NCI-H2227 treated with DMSO at 0.1 percent for 48 hours (cell line): ENCODE data around the gene PDPK1.
"Not testable (repeated sequence)": the region's sequence is repeated elsewhere in the genome, so short reads cannot be mapped to it uniquely, and the experiment has no call there.

Source experiments
- DNase-seq: peaks from one replicate; lab custom pipeline; 2025; lab: John Stamatoyannopoulos, UW

Gene PDPK1

DNA sequence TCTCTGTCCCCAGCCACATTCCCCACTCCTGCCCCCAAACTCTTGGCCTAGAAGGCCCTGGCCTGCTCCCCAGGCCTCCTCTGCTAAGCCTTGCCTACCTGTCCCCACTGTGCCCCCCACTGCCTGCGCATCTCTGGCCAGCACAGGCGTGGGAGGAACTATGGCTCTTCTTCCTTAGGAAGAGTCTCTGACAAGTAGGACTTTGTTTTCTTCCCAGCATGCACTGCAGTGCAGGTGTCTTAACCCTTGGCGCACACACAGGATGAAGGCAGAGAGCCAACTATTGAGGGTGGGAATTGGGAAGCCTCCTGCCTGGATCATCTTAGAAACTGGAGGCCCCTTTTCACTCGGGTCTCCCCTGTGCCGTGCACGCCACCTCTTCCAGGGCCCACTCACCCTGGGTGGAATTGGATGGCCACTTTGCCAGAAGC, 14.0 kb upstream of the PDPK1 start:
- DNase-seq, result no peak

DNA sequence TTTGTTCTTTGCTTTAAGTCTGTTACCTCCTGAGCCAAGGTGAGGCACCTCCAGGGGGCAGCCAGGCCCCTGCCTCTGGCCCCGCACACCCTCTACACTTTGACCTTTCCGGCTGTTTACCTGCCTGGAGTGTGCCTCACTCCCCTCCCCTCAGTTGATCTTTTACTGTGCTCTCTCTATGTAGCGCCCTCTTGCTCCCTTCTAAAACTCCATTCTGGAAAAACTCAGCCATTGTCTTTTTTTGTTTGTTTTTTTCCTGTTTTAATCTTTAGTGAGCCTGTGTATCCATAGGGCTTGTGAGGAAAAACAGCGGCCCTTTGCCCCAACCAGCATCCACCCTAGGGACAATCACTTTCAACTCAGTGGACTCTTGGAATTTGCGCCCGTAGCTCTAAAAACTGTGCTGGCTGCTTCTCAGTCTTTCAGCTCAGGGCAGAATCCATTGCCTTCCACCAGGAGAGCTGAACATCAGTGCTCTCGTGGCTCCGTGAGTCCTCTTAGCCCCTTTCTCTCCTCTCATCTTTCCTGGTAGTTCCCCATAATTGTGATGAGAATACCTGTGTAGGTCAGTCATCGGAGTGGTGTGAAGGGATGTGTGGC, 13.4 kb upstream of the PDPK1 start:
- no peak for DNase-seq

DNA sequence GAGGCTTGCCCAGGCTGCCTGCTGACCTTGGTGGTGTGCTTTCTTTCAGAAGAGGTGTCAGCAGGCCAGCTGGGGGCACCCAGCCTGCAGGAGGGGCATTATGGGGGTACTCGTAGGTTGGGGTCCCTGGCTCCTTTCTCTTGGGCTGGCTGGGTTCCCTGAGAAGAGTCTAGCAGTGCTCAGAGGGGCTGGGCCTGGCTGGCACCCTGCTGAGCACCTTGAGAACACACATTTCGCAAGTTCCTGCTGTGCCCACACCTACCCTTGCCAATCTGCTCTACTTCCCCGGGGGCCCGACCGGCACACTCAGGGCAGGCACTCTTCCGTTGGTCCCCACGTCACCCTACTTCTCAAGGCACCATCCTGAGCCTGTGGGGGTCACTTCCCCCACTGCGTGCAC, 11.7 kb upstream of the PDPK1 start:
- DNase-seq, result no peak

DNA sequence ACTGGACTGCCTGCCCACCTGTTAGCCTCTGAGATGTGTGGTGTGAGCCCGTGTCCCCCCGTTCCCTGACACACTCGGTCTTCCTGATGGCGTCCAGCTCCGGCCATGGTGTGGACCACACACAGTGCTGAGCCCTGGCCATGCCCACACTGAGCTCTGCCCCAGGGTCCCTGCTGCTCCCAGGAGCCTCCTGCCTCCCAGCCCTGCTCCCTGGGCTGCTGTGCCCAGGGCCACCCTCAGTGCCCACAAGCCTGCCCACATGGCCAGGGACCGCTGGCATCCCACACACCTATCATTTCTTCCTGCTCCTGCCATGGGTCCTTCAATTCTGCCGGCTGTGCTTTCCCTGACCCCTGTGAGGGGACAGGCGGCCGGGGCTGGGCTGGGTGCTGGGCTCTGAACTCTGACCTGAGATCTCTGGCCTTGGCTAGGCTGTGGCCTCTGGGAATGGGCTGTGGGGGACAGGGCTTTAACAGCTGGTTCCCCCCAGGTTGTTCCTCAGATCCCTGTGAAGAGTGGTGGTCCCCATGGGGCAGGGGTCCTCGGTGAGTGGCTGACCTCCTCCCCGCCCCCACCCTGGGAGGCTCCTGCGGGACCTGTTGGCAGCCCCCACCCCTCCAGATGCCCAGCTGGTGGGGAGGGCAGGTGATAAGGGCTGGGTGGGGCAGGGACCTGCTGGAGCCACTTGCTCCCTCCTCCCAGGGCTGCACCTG, 10.6 kb upstream of the PDPK1 start:
- no peak for DNase-seq

DNA sequence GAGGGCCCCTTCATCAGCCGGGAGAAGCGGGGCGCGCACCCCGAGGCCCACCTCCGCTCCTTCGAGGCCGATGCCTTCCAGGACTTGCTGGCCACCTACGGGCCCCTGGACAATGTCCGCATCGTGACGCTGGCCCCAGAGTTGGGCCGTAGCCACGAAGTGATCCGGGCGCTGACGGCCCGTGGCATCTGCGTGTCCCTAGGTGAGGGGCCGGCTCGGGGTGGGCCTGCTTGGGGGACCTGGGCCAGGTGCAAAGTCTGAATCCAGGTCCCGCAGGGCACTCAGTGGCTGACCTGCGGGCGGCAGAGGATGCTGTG, 10.1 kb upstream of the PDPK1 start:
- no peak for DNase-seq

DNA sequence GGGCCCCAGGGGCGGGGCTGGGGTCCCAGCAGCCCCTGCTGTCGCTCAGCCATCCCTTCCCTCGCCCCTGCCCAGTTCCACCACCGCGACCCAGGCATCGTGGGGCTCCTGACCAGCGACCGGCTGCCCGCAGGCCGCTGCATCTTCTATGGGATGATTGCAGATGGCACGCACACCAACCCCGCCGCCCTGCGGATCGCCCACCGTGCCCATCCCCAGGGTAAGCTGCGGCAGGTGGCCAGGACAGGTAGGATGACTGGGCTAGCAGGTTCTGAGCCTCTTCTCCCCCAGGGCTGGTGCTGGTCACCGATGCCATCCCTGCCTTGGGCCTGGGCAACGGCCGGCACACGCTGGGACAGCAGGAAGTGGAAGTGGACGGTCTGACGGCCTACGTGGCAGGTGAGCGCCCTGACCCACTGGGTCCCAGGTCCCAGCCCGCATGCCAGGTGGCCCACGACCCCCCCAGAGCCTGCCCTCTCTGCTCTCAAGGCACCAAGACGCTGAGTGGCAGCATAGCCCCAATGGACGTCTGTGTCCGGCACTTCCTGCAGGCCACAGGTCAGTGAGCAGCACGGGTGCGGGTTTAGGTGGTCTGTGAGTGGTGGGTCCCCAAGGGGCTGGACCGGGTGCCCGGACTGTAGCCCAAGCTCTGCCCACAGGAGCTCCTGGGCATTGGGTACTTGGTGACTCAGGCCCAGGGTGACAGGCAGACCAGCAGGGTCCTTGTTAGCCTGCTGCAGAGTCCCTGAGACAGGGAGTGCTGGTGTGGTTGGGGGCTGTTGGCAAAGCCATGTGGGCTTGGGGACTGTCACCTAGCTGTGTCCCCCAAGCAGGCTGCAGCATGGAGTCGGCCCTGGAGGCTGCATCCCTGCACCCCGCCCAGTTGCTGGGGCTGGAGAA, 9.4 kb upstream of the PDPK1 start:
- DNase-seq, result no peak

DNA sequence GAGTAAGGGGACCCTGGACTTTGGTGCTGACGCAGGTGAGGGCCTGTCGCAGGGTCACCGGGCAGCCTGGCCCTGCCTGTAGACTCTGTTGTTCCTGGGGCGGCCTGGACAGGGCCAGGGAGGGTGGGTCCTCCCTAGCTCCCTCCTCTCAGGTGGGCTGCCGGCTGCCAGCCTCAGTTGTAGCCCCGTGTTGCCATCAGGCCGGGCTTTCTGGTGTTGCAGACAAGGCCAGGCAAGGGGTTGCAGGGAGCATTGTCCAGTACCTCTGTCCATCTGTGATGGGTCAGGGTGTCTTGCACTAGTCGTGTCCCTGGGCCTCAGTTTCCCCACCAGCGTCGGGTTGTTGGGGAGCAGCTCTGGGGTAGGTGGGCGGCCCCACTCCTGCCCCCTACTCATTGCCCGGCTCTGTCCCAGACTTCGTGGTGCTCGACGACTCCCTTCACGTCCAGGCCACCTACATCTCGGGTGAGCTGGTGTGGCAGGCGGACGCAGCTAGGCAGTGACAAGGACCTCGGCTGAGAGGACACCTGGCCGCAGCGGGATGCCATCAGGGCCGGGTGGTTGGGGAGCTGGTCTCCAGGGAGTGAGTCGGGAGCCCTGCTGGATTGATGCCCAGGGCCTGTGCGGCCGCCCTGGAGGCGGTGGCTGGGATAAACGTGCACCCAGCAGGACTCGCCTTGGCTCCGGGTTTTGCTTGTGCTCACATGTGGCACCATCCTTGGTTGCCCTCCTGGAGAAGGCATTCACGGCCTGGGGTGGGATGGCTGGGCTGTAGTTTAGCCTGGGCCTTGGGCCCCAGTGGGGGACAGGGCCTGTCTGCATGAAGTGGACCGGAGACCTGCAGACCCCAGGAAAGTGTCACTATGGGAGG, 8.5 kb upstream of the PDPK1 start:
- DNase-seq, result no peak

DNA sequence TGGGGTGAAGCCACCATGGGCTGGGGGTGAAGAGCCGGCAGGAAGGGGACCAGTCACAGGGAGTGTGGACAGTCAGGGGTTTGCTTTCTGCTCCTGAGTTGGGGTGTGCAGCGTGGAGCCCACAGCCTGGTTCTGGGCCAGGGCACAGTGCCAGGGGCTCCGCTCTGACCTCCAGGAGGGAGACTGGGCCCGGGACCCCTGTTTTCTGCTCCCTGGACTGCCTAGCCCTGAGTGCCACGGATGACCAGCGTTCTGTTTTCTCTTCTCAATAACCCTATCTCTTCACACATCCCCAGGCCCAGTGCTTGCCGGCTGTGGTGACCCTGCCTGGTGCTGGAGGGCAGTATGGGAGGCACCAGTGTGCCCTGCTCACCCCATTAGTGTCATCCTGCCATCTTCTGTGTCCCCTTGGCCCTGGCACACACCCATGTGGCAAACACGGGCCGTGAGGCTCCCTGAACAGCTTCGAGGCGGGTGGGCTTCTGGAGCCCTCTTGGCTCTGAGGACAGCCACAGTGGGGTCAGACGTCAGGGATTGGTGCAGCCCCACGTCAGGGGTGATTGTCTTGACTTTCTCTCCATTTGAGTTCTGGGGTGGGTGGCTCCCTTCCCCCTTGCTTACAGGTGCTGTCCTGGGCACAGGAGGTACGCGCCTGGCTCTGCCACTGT, 7.7 kb upstream of the PDPK1 start:
- DNase-seq, result no peak

DNA sequence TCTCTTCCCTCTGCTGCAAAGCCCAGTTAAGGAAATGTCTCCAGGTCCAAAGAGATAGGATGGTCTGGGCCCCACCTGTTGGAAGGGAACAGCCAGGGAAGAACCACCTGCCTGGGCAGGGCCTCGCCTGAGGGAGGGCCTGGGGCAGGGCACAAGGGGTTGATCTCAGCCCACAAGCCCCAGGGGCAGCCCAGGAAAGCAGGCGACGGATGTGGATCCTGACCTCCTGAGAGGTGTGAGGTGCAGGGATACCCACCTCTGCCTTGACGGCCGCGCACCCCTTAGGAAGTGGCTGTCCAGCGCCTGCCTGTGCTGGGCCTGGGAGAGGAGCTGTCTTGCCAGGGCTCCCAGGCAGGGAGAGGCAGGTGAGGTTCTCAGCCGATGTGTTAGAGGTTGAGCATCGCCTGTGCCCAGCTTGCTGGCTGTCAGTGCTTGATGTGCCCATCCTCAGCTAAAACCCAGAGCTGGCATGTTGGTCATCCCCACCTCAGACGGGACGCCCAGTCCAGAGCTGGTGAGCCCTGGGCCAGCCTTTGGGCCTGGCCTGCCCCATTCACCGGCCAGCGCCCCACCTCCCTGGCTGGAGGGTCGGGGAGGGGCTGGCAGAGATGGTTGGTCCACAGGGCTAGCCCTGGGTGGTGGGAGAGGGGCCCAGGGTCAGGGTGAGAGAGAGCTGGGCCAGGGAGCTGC, 7.0 kb upstream of the PDPK1 start:
- DNase-seq, result no peak

DNA sequence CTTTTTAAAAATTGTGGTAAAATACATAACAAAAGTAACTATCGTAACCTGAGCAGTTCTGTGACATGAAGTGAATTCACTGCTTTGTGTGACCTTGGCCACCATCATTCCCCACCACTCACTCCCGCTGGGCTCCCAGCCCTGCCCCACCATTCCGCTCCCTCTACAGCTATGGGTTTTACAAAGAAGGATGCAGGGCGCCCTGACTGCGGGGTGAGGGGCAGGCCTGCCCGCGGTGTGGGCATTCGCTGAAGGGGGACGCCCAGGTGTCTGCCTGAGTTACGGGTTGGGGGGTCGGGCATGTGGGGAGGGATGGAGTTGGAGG, 6.5 kb upstream of the PDPK1 start, which contains the start of gene CEMP1:
Gene CEMP1, minus strand, starts transcription at position 38 of the 325 bp plus-strand sequence. CDS start 335 bp downstream, outside the sequence.
- no peak for DNase-seq

DNA sequence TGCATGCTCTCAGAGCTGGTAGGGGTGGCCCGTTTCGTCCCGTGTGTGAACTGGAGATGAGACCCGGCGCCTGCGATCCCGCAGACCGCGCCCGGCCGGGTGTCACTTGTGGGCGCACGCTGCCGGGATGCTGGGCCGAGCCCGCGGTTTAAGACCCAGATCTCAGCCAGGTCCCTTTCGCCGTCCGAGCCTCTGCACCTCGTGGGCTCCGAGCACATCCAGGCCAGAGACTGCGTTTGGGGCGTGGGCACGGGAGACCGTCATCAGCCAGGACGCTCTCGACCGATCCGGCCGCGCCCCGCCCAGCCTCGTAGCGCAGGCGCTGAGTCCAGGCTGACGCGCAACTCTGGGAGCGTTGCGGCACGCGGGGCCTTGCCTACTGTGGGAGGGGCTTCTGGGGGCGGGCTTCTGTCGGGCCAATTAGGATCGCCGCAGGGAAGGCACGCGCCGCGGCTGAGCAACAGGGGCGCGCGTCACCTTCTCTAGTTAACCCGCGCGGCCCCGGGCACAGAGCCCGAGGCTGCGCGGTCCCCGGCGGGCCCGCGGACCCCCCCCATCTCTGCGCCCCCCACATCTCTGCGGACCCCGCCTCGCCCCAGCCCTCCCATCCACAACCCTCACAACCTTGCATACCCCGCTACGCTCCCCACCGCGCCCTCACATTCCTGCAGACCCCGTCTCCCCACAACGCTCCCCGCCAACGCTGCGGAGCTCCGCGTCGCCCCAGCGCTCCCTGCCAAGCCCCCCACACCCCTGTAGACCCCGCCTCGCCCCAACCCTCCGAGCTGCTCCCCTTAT, 5.9 kb upstream of the PDPK1 start:
- peak; percentile 90 for DNase-seq

DNA sequence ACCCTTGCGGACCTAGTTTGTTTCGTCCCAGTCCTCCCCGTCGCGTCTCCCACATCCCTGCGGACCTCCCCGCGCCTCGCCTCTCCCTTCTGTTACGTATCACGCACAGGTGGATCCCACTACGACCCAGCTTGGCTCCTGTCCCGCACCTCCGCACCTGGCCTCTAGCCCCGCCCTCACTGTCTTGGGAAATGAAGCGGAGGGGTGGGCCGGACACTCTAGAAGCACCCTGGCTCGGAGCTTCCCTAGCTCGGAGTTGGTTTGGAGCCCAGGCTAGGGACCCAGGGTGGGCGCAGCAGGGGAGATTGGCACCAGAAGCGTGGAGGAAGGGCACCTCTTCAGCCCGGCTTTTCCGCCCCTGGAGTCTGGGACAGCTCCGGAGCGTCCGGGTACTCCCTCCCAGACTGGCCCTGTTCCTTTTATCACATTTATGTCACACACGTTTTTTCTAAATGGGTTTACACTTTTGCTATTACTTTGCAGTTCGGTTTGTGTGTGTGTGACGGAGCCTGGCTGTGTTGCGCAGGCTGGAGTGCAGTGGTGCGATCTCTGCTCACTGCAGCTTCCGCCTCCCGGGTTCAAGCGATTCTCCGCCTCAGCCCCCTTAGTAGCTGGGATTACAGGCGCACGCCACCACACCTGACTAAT, 5.2 kb upstream of the PDPK1 start:
- peak; percentile 67 for DNase-seq

DNA sequence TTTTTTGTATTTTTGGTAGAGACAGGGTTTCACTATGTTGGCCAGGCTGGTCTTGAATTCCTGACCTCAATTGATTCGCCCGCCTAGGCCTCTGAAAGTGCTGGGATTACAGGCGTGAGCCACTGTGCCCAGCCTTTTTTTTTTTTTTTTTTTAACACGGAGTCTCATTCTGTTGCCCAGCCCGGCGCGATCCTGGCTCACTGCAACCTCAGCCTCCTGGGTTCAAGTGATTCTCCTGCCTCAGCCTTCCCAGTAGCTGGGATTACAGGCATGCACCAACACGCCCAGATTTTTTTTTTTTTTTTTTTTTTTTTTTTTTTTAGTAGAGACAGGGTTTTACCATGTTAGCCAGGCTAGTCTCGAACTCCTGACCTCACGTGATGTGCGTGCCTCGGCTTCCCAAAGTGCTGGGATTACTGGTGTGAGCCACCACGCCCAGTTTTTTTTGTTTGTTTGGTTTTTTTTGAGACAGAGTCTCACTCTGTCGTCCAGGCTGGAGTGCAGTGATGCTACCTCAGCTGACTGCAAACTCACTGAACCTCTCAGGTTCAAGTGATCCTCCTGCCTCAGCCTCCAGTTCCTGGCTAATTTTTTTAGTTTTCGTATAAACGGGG, 4.6 kb upstream of the PDPK1 start:
- not testable (repeated sequence) for DNase-seq

DNA sequence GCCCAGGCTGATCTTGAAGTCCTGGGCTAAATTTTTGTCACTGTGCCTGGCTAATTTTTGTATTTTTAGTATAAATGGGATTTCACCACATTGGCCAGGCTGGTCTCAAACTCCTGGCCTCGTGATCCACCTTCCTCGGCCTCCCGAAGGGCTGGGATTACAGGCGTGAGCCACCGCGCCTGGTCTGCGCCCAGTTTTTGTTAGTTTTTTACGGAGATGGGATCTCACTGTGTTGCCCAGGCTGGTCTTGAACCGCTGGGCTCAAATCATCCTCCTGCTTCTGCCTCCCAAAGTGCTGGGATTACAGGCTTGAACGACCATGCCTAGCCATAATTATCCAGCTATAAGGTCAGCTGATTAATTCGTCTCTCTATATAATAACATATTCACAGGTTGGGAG, 3.9 kb upstream of the PDPK1 start:
- DNase-seq, result no peak

DNA sequence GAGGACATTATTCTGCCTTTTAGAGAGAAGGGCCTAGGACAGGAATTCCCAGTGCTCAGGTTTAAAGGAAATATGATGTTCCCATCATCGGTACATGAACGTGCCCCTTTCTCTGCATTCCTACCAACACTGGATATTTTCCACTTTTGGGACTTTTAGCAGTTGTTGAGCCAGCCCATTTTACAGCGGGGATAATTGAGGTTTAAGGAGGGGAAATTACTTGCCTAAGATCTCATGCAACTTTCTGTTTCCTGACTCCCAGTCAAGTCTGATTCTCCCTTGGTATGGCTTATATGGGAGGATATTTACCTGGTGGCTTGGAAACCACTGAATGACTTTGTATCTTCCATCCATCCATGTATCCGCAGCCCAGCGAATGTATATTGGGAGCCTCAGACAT, 3.5 kb upstream of the PDPK1 start:
- not testable (repeated sequence) for DNase-seq

DNA sequence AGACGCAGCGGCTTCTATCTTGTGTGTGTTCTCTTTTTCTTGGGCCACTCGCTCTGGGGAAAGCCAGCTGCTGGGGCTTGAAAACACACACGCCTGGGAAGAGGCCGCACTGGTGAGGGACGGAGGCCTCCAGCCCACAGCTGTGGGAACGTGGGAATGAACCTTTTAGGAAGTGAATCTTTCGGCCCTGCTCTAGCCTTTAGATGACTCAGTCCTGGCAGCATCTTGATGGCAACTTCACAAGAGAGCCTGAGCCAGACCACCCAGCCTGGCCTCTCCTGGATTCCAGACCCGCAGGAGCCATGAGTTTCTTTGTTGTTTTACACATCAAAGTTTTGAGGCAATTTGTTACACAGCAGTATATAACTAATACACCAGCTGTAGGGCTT, 2.2 kb upstream of the PDPK1 start:
- no peak for DNase-seq

DNA sequence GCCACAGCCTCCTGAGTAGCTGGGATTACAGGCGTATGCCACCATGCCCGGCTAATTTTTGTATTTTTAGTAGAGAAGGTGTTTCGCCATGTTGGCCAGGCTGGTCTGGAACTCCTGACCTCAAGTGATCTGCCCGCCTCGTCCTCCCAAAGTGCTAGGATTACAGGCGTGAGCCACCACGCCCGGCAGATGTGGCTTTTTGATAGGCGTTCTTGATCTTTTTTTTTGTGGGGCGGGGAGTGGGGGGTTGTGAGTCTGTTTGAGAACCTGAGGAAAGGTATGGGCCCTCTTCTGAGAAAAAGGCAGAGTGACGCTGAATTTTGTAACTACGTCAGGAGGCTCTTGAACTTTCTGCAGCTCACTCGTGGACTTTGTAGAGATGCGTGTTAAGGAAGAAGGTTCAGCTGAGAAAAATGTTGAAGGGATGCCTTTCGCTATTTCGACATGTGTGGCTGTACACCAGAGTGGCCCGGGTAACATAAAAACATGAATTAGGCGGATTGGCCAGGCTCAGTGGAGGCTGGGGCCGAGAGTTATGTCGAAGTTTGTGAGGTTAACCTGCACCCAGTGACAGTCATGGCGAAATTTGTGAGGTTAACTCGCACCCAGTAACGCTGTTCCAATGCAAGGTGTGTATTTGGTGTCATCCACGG, 1.5 kb downstream of the PDPK1 start:
- DNase-seq, result not testable (repeated sequence)

DNA sequence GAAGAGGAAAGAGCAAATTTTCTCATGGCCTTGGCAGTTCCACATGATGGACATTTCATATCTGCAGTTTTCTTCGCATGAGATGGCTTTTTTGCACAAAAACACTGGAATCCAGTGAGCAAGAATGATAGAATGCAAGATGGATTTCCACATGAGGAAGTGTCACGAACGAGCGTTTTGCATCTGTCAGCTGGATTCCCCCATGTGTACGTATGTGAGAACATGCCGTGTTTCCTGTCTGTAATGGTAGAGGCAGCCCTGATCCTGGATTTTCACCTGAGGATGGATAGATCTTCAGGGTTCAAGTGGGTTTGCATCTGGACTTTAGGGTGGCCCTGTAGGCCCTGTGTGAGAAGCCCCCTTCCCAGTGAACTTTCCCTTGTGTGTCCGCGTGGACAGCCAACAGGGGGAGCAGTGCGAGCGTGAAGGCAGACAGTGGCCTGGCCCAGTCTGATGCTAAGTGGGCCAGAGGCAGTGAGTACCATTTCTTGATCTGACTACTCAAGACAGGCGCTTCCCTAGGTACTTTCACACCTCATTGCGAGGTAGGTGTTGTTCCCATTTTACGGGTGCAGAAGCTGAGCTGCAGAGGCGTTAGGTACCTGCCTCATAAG, 2.1 kb downstream of the PDPK1 start:
- not testable (repeated sequence) for DNase-seq
